HepG2 (cell line): ENCODE measurements around the gene RAB40C. TPM values are rescaled to one million over a fixed set of nuclear protein-coding genes. Genes with fewer than 3 reads are reported as not detected.

ENCODE experiments used
- ATAC-seq: fragments of 200-7000 bp; cut with Tn5 transposase; 3 replicates; pipeline ENCODE4 v1.9.1; 2020; ENCODE audit warnings: mild to moderate bottlenecking, moderate library complexity
- BruUV-seq: library from RNA; stranded (reverse); fragments of 400-500 nt; replicated peaks from 2 replicates; lab custom pipeline; 2021; lab: Mats Ljungman, UMichigan
- CTCF ChIA-PET: fragments of 300-600 bp; formaldehyde crosslinking; extraction: SDS; loops from one replicate; lab custom pipeline; 2021; ENCODE audit warnings: low total read pairs, inconsistent platforms, low intra/inter-chr PET ratio; lab: Yijun Ruan, JAX
- POLR2A ChIA-PET: fragments of 350-600 bp; sonication (Branson Sonifier 250); formaldehyde crosslinking; loops from one replicate; lab custom pipeline; 2020; ENCODE audit warnings: antibody characterized with exemption, inconsistent platforms; lab: Yijun Ruan, JAX
- DNase-seq: peaks from one replicate; pipeline ENCODE4 v3.0.0-alpha.2; 2015; ENCODE audit warnings: low spot score
- FAIRE-seq: peaks from 3 replicates; lab custom pipeline; 2011; peaks lifted over from hg19 to GRCh38; lab: Jason Lieb, UNC
- H2AFZ ChIP-seq: one replicate; pipeline ENCODE4 v1.6.1; 2011; ENCODE audit warnings: low read length, inconsistent platforms
- H3K27ac ChIP-seq: fragments of 300-600 bp; 3 replicates; pipeline ENCODE4 v1.8.0; 2011; ENCODE audit warnings: mixed run types, mild to moderate bottlenecking, mixed read lengths, low read length, inconsistent platforms; ENCODE audit not compliant: insufficient read depth; ENCODE audit errors: extremely low read length
- H3K27me3 ChIP-seq, 2 experiments: fragments of 200-600 bp in 1 of 2; 2 replicates in 1 of 2; 3 replicates in 1 of 2; pipeline versions ENCODE4 v1.6.0 to v1.8.0; 2011; ENCODE audit warnings: low read length in 2 of 2, mild to moderate bottlenecking in 2 of 2, moderate library complexity in 2 of 2, inconsistent platforms in 1 of 2; ENCODE audit not compliant: insufficient read depth in 2 of 2, control insufficient read depth in 1 of 2
- H3K36me3 ChIP-seq, 2 experiments: fragments of 200-600 bp in 1 of 2; replicated peaks in 1 of 2; 2 replicates in 1 of 2; 3 replicates in 1 of 2; pipeline versions ENCODE4 v1.5.1 to v1.8.0; 2011; ENCODE audit warnings: low read length in 2 of 2, inconsistent platforms in 1 of 2; ENCODE audit not compliant: insufficient read depth in 2 of 2, control insufficient read depth in 1 of 2
- H3K4me1 ChIP-seq: 2 replicates; pipeline ENCODE4 v1.5.1; 2012; ENCODE audit warnings: low read length, inconsistent platforms; ENCODE audit not compliant: insufficient read depth
- H3K4me2 ChIP-seq: 2 replicates; pipeline ENCODE4 v1.6.0; 2011; ENCODE audit warnings: low read depth, low read length, inconsistent platforms
- H3K4me3 ChIP-seq, 3 experiments: fragments of 200-600 bp in 1 of 3; sonication (generic), shearing (Covaris generic) in 1 of 3; replicated peaks in 1 of 3; 2 replicates each; pipeline ENCODE4 v1.5.1; 2011 to 2016; ENCODE audit warnings: low read length in 3 of 3, inconsistent platforms in 2 of 3, low read depth in 2 of 3, mild to moderate bottlenecking in 2 of 3, control low read depth in 1 of 3, mixed read lengths in 1 of 3; ENCODE audit not compliant: insufficient read depth in 1 of 3
- H3K79me2 ChIP-seq: one replicate; pipeline ENCODE4 v1.6.1; 2011; ENCODE audit warnings: low read length, inconsistent platforms; ENCODE audit not compliant: insufficient read depth
- H3K9ac ChIP-seq: 2 replicates; pipeline ENCODE4 v1.6.0; 2011; ENCODE audit warnings: mild to moderate bottlenecking, low read depth, low read length, inconsistent platforms; ENCODE audit not compliant: insufficient read depth
- H3K9me3 ChIP-seq: 2 replicates; pipeline ENCODE4 v1.5.1; 2012; ENCODE audit warnings: mild to moderate bottlenecking, low read length
- H4K20me1 ChIP-seq: 2 replicates; pipeline ENCODE4 v1.6.0; 2011; ENCODE audit warnings: inconsistent platforms, mild to moderate bottlenecking, low read length, moderate library complexity; ENCODE audit not compliant: insufficient read depth
- CTCF ChIP-seq: sonication (generic); formaldehyde crosslinking; IDR thresholded peaks from 2 replicates; pipeline ENCODE4 v1.5.0; 2020; ENCODE audit warnings: mild to moderate bottlenecking, missing genetic modification reagents, moderate library complexity
- HDAC1 ChIP-seq: sonication (generic); formaldehyde crosslinking; IDR thresholded peaks from 2 replicates; pipeline ENCODE4 v1.5.1; 2020; ENCODE audit warnings: mild to moderate bottlenecking, missing genetic modification reagents
- KIAA2018 ChIP-seq: sonication (generic); formaldehyde crosslinking; IDR thresholded peaks from 2 replicates; pipeline ENCODE4 v1.5.0; 2020; ENCODE audit warnings: mild to moderate bottlenecking, missing genetic modification reagents, borderline replicate concordance
- LBX2 ChIP-seq: sonication (generic); formaldehyde crosslinking; IDR thresholded peaks from 2 replicates; pipeline ENCODE4 v1.5.0; 2020; ENCODE audit warnings: missing genetic modification reagents, mild to moderate bottlenecking, borderline replicate concordance
- PBX3 ChIP-seq: sonication (generic); formaldehyde crosslinking; IDR thresholded peaks from 2 replicates; pipeline ENCODE4 v1.8.1; 2023; ENCODE audit warnings: missing genetic modification reagents, inconsistent platforms, borderline replicate concordance
- ZNF367 ChIP-seq: sonication (generic); formaldehyde crosslinking; IDR thresholded peaks from 2 replicates; pipeline ENCODE4 v1.4.0; 2020; ENCODE audit warnings: missing genetic modification reagents, borderline replicate concordance
- ZNF749 ChIP-seq: sonication (generic); formaldehyde crosslinking; IDR thresholded peaks from 2 replicates; pipeline ENCODE4 v1.8.0; 2022; ENCODE audit warnings: mild to moderate bottlenecking, missing genetic modification reagents, moderate library complexity, borderline replicate concordance
- WGBS: methylation state at CpG from one replicate; pipeline ENCODE4 v1.1.6; 2017; ENCODE audit warnings: low lambda C conversion rate; 5-methylcytosine and 5-hydroxymethylcytosine counted together
- in situ Hi-C: cut with HindIII; loops from 2 replicates; pipeline ENCODE4 v1.10.0; 2017; ENCODE audit warnings: low pct_unique_long_range_greater_than_20kb; ENCODE audit not compliant: extremely low pct_ligation_motif_present
- intact Hi-C: fragments of 100-400 bp; cut with micrococcal nuclease; formaldehyde crosslinking; loops from one replicate; pipeline ENCODE4 v1.10.0; 2022; ENCODE audit not compliant: unreplicated experiment
- polyA plus RNA-seq, 8 experiments: library from polyadenylated mRNA; depleted of rRNA in 3 of 8; stranded (reverse) in 7 of 8; unstranded in 1 of 8; fragments of >200 nt; fragmentation: Illumina TruSeq in 4 of 8; extraction: Trizol in 4 of 8; gene quantifications; 2 replicates each; pipeline versions ENCODE4 v1.2.1 to v1.2.3, GENCODE V29; 2011 to 2016; ENCODE audit warnings: low read depth in 4 of 8, missing spikeins in 1 of 8, mixed read lengths in 1 of 8; ENCODE audit not compliant: insufficient read depth in 1 of 8
- total RNA-seq, 5 experiments: library from RNA; depleted of rRNA; stranded (reverse); fragments of >200 nt; fragmentation: Illumina TruSeq; extraction: Trizol; gene quantifications; 2 replicates each; pipeline ENCODE4 v1.2.3, GENCODE V29; 2016; ENCODE audit warnings: low read depth in 1 of 5
- TF ChIP-seq, protein P1 (sequence below): IDR thresholded peaks from 2 replicates; pipeline ENCODE4 v1.6.1; 2016; ENCODE audit warnings: low read depth, control low read depth

The RAB40C gene
- total and polyA plus RNA-seq, 2 of the 13 experiments (the other 11 are each of a cell fraction or from before 2014, with no cell fraction given) = 7.7 to 11.5 TPM

DNA sequence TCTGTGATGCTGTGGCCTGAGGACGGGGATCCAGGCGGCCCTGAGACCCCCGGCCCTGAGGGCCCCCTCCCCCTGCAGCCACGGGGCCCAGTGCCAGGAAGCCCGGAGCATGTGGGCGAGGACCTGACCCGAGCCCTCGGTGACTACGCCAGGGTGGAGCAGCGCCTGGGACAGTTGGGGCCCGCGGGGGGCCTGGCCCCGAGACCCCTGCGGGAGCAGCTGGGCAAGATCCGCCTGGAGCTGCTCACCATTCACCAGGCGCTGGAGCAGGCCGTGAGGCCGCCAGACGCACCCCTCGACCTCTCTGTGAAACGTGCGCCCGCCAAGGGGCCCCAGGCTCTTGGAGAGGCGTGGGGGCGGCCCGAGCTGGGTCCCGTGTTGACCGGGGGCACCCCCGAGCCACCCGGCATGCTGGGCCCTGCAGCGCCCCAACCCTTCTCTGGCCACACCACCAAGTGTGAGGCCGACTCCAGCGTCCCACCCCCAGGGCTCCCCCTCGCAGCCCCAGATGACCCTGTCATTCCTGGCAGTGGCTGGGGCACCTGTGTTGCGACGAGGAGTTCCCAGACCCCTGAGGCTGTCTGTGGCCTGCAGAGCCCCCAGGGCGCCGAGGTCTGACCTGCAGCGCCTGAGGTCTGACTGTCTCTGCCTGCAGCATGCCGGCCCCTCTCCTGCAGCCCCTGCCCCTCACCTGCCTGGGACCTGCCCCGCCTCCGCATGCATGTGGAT is 25.0 kb upstream of the RAB40C start:
- CTCF ChIA-PET = no interaction called here
- no TSS peak for BruUV-seq
- WGBS = 40% methylated on average over 1 of the region's 42 CpGs
- no peak for TF ChIP-seq KIAA2018 (CRISPR knock-in tag)
- TF ChIP-seq CTCF = peak; percentile 15
- 0 out of 2 replicates have a peak, but pooled peaks have one; percentile 33 for TF ChIP-seq LBX2 (CRISPR knock-in tag)
- TF ChIP-seq ZNF367 (CRISPR knock-in tag) = no peak
- no peak for TF ChIP-seq ZNF749 (CRISPR knock-in tag)
- TF ChIP-seq, protein P1, sequence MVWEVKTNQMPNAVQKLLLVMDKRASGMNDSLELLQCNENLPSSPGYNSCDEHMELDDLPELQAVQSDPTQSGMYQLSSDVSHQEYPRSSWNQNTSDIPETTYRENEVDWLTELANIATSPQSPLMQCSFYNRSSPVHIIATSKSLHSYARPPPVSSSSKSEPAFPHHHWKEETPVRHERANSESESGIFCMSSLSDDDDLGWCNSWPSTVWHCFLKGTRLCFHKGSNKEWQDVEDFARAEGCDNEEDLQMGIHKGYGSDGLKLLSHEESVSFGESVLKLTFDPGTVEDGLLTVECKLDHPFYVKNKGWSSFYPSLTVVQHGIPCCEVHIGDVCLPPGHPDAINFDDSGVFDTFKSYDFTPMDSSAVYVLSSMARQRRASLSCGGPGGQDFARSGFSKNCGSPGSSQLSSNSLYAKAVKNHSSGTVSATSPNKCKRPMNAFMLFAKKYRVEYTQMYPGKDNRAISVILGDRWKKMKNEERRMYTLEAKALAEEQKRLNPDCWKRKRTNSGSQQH = no peak
- TF ChIP-seq PBX3 (CRISPR knock-in tag) = no peak
- peak; percentile 41; the same call in 1 of the 2 replicates for TF ChIP-seq HDAC1 (CRISPR knock-in tag)

More for the DNA sequence above, 25.0 kb upstream of the RAB40C start:
- peak; percentile 6 for ATAC-seq
- Histone ChIP-seq H3K36me3 (no peaks in the 10 kb centered on the region), H2AFZ (no peak overlapping the region), H3K9ac (peak overlapping the region; percentile 18; the same call in 1 of the 2 replicates), H3K4me3 (peak overlapping the region; percentile 55 to 92 (median 65)), H3K79me2 (no peaks in the 10 kb centered on the region), H3K27me3 (peaks cover 16 to 52% of the 10 kb centered on the region in 2 experiments), H3K4me2 (peak overlapping the region; percentile 91), H3K9me3 (no peaks in the 10 kb centered on the region), H3K27ac (no peak overlapping the region), H3K4me1 (peaks cover 68% of the 10 kb centered on the region), H4K20me1 (no peaks in the 10 kb centered on the region)
- POLR2A ChIA-PET = no interaction called here
- intact Hi-C loops (loop anchor here (5.0 kb wide), 1 partner anchor 33 kb away; no protein-coding TSS in a partner anchor), in situ Hi-C loops (no loop called here)
- FAIRE-seq = no peak
- no peak for DNase-seq
